ENCODE data around the gene COLEC12. TPM values are rescaled to one million over a fixed set of nuclear protein-coding genes. Genes with fewer than 3 reads are reported as not detected.

The COLEC12 gene
- total RNA-seq, 1 experiment from 2014 or later: not detected

- no TSS peak for BruUV-seq (replicated peaks)
- Histone ChIP-seq H3K9me2 (ENCODE audit: insufficient read depth) (peaks cover 3% of the 10 kb centered on the region; the same call in 1 of the 2 replicates), H3K4me3 (replicated peaks in 1 of 2; ENCODE audit: low read depth in 1 of 2, low read length in 2 of 2) (no peak overlapping the region), H4K20me1 (ENCODE audit: insufficient read depth) (no peaks in the 10 kb centered on the region), H3K9me3 (ENCODE audit: control insufficient read depth in 1 of 2, insufficient read depth in 1 of 2, low read depth in 1 of 2, low read length in 2 of 2) (no peaks in the 10 kb centered on the region), H2AFZ (ENCODE audit: low read depth, low read length, poor library complexity, severe bottlenecking) (no peak overlapping the region), H3K36me3 (ENCODE audit: control insufficient read depth in 1 of 2, insufficient read depth in 2 of 2, low read length in 2 of 2) (no peaks in the 10 kb centered on the region), H3K27me3 (ENCODE audit: insufficient read depth, low read length) (peaks cover 13% of the 10 kb centered on the region), H3K4me1 (ENCODE audit: control insufficient read depth in 1 of 2, insufficient read depth in 2 of 2, low read length in 2 of 2) (no peaks in the 10 kb centered on the region), H3K9ac (ENCODE audit: low read length) (no peak overlapping the region), H3K79me2 (ENCODE audit: insufficient read depth, low read length) (no peaks in the 10 kb centered on the region), H3K27ac (ENCODE audit: low read depth, low read length) (no peak overlapping the region), H3K4me2 (ENCODE audit: low read length) (no peak overlapping the region)
- no peak for DNase-seq (ENCODE audit: low read depth, low spot score)
- CTCF ChIA-PET: no interaction called here
- TF ChIP-seq ATF3 (IDR thresholded peaks at IDR 0.05) (no peak), FOSL1 (IDR thresholded peaks at IDR 0.05; ENCODE audit: low read depth) (no peak), ELF1 (IDR thresholded peaks at IDR 0.05; ENCODE audit: borderline replicate concordance, low read depth) (no peak), SRF (IDR thresholded peaks at IDR 0.05; ENCODE audit: low read depth) (no peak)
- ATAC-seq: no peak
- POLR2A ChIA-PET: no interaction called here
- intact Hi-C loops (cut with micrococcal nuclease): no loop called here
- RAD21 ChIA-PET (ENCODE audit: low non-redundant PET in 1 of 2, low total read pairs in 2 of 2, uncharacterized antibody in 2 of 2, unreplicated experiment in 2 of 2): no interaction called here
Measured at GRCh38 chr18:356778-357177, 143.7 kb downstream of the COLEC12 start.

- H4K20me1 ChIP-seq (ENCODE audit: insufficient read depth): no peaks in the 10 kb centered on the region
- no peak overlapping the region for H3K27ac ChIP-seq (ENCODE audit: low read depth, low read length)
- no peak overlapping the region for H3K4me3 ChIP-seq (replicated peaks in 1 of 2; ENCODE audit: low read depth in 1 of 2, low read length in 2 of 2)
- BruUV-seq (replicated peaks): no TSS peak
- no peaks in the 10 kb centered on the region for H3K9me2 ChIP-seq (ENCODE audit: insufficient read depth)
- CTCF ChIA-PET: no interaction called here
- no peak overlapping the region for H3K4me2 ChIP-seq (ENCODE audit: low read length)
- H3K9ac ChIP-seq (ENCODE audit: low read length): no peak overlapping the region
- H3K36me3 ChIP-seq (ENCODE audit: control insufficient read depth in 1 of 2, insufficient read depth in 2 of 2, low read length in 2 of 2): no peaks in the 10 kb centered on the region
- RAD21 ChIA-PET (ENCODE audit: low non-redundant PET in 1 of 2, low total read pairs in 2 of 2, uncharacterized antibody in 2 of 2, unreplicated experiment in 2 of 2): no interaction called here
- no peak for ATAC-seq
- H3K4me1 ChIP-seq (ENCODE audit: control insufficient read depth in 1 of 2, insufficient read depth in 2 of 2, low read length in 2 of 2): no peaks in the 10 kb centered on the region
- no peaks in the 10 kb centered on the region for H3K9me3 ChIP-seq (ENCODE audit: control insufficient read depth in 1 of 2, insufficient read depth in 1 of 2, low read depth in 1 of 2, low read length in 2 of 2)
- intact Hi-C loops (cut with micrococcal nuclease): no loop called here
- POLR2A ChIA-PET: no interaction called here
- H3K27me3 ChIP-seq (ENCODE audit: insufficient read depth, low read length): peaks cover 13% of the 10 kb centered on the region
- DNase-seq (ENCODE audit: low read depth, low spot score): no peak
- no peak for TF ChIP-seq POLR2A (IDR thresholded peaks at IDR 0.05; ENCODE audit: borderline replicate concordance, extremely low read depth, insufficient read depth, insufficient read length)
- H2AFZ ChIP-seq (ENCODE audit: low read depth, low read length, poor library complexity, severe bottlenecking): no peak overlapping the region
- no peaks in the 10 kb centered on the region for H3K79me2 ChIP-seq (ENCODE audit: insufficient read depth, low read length)
Measured at GRCh38 chr18:355678-356077, 144.8 kb downstream of the COLEC12 start.

Measured in HCT116 (cell line).